ENCODE results near the gene QPCTL. TPM values are rescaled to one million over a fixed set of nuclear protein-coding genes. Genes with fewer than 3 reads are reported as not detected.

QPCTL gene
- total RNA-seq, 1 donor from 2014 or later = 11.6 TPM

GRCh38 chr19:45691516-45692186 lies 815 bp upstream of the QPCTL start, which contains the start of gene SNRPD2:
TSS of gene SNRPD2 (minus strand) at chr19:45691953. CDS start at chr19:45691888, 65 bp downstream.
- H3K36me3 ChIP-seq (ENCODE audit: control insufficient read depth, insufficient read depth, low read length) = peaks cover 20% of the 10 kb centered on the region
- TF ChIP-seq, protein P1, sequence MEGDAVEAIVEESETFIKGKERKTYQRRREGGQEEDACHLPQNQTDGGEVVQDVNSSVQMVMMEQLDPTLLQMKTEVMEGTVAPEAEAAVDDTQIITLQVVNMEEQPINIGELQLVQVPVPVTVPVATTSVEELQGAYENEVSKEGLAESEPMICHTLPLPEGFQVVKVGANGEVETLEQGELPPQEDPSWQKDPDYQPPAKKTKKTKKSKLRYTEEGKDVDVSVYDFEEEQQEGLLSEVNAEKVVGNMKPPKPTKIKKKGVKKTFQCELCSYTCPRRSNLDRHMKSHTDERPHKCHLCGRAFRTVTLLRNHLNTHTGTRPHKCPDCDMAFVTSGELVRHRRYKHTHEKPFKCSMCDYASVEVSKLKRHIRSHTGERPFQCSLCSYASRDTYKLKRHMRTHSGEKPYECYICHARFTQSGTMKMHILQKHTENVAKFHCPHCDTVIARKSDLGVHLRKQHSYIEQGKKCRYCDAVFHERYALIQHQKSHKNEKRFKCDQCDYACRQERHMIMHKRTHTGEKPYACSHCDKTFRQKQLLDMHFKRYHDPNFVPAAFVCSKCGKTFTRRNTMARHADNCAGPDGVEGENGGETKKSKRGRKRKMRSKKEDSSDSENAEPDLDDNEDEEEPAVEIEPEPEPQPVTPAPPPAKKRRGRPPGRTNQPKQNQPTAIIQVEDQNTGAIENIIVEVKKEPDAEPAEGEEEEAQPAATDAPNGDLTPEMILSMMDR (IDR thresholded peaks at IDR 0.05; ENCODE audit: insufficient read depth, low read length, severe bottlenecking) = no peak
- DNase-seq (ENCODE audit: low read depth) (peak; percentile 87), FAIRE-seq (no peak)
- H3K4me3 ChIP-seq (ENCODE audit: low read depth, low read length) = peak within 1 kb of the TSS; percentile 63
- H3K27me3 ChIP-seq (ENCODE audit: control insufficient read depth, insufficient read depth, low read length) = no peaks in the 10 kb centered on the region

DNA sequence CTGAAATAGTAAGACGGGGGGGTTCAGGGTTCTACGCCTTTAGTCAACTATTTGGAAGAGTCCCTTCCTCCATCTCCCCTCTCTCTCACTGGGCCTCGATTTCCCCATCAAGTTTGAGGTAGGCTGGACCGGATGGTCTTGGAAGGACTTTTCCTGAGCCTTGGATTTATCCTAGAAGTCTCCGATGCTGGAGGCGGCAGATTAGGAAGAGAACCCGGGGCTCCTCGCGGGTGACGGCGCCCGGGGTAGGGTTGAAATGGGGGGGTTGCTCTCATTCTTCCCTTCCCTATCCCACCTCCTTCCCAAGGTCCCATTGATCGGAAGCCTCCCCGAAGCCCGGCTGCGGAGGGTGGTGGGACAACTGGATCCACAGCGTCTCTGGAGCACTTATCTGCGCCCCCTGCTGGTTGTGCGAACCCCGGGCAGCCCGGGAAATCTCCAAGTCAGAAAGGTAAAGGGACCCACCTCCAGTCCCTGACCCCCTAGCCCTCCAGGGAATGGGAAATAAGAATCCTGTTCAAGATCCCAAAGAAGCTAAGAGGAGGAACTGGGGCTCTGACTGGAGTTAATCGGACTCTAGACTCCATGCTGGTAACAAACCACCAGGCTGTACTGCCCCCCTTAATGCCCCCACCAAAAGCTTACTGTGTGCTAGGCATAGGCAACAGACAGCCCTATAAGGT lies 781 bp downstream of the QPCTL start:
- DNase-seq (ENCODE audit: low read depth) (peak; percentile 40), FAIRE-seq (no peak)
- TF ChIP-seq, protein P1 (IDR thresholded peaks at IDR 0.05; ENCODE audit: insufficient read depth, low read length, severe bottlenecking) = peak; percentile 93

GRCh38 chr19:45701676-45702075 lies 9.2 kb downstream of the QPCTL start:
- no peak for FAIRE-seq

More for the DNA sequence above, 781 bp downstream of the QPCTL start:
- Histone ChIP-seq H3K36me3 (ENCODE audit: control insufficient read depth, insufficient read depth, low read length) (peaks cover 14% of the 10 kb centered on the region), H3K27me3 (ENCODE audit: control insufficient read depth, insufficient read depth, low read length) (no peaks in the 10 kb centered on the region), H3K4me3 (ENCODE audit: low read depth, low read length) (peak overlapping the region; percentile 63)

GRCh38 chr19:45705115-45705514 lies 12.6 kb downstream of the QPCTL start:
- FAIRE-seq (no peak), DNase-seq (ENCODE audit: low read depth) (no peak)
- TF ChIP-seq, protein P1 (IDR thresholded peaks at IDR 0.05; ENCODE audit: insufficient read depth, low read length, severe bottlenecking) = no peak
- peaks cover 1% of the 10 kb centered on the region for H3K36me3 ChIP-seq (ENCODE audit: control insufficient read depth, insufficient read depth, low read length)
- no peaks in the 10 kb centered on the region for H3K27me3 ChIP-seq (ENCODE audit: control insufficient read depth, insufficient read depth, low read length)
- no peak overlapping the region for H3K4me3 ChIP-seq (ENCODE audit: low read depth, low read length)

More at GRCh38 chr19:45701676-45702075, 9.2 kb downstream of the QPCTL start:
- H3K4me3 ChIP-seq (ENCODE audit: low read depth, low read length) = no peak overlapping the region
- H3K36me3 ChIP-seq (ENCODE audit: control insufficient read depth, insufficient read depth, low read length) = peaks cover 3% of the 10 kb centered on the region
- no peaks in the 10 kb centered on the region for H3K27me3 ChIP-seq (ENCODE audit: control insufficient read depth, insufficient read depth, low read length)
- no peak for DNase-seq (ENCODE audit: low read depth)
- TF ChIP-seq, protein P1 (IDR thresholded peaks at IDR 0.05; ENCODE audit: insufficient read depth, low read length, severe bottlenecking) = no peak

- no peak for DNase-seq (ENCODE audit: low read depth)
- Histone ChIP-seq H3K36me3 (ENCODE audit: control insufficient read depth, insufficient read depth, low read length) (peaks cover 1% of the 10 kb centered on the region), H3K4me3 (ENCODE audit: low read depth, low read length) (no peak overlapping the region), H3K27me3 (ENCODE audit: control insufficient read depth, insufficient read depth, low read length) (no peaks in the 10 kb centered on the region)
- FAIRE-seq = no peak
- TF ChIP-seq, protein P1 (IDR thresholded peaks at IDR 0.05; ENCODE audit: insufficient read depth, low read length, severe bottlenecking) = no peak
Measured at GRCh38 chr19:45705710-45706415, 13.4 kb downstream of the QPCTL start.
